Caki2 (cell line): ENCODE results near the gene B4GALT5. TPM values are rescaled to one million over a fixed set of nuclear protein-coding genes. Genes with fewer than 3 reads are reported as not detected.
"Not testable (repeated sequence)": the region's sequence is repeated elsewhere in the genome, so short reads cannot be mapped to it uniquely, and the experiment has no call there.

Experiments
- DNase-seq: peaks from one replicate; pipeline ENCODE4 v3.0.0-alpha.2; 2015; ENCODE audit warnings: low read depth
- in situ Hi-C: cut with HindIII; loops from 2 replicates; pipeline ENCODE4 v1.10.0; 2016; ENCODE audit warnings: low sequenced_read_pairs, low pct_unique_long_range_greater_than_20kb, mixed read lengths
- total RNA-seq: library from RNA; depleted of rRNA; stranded (reverse); fragments of >200 nt; shearing (Covaris generic); gene quantifications from 2 replicates; pipeline ENCODE4 v1.2.3, GENCODE V29; 2014; ENCODE audit warnings: low replicate concordance

The B4GALT5 gene
- total RNA-seq, 1 experiment from 2014 or later = 66.4 TPM

DNA sequence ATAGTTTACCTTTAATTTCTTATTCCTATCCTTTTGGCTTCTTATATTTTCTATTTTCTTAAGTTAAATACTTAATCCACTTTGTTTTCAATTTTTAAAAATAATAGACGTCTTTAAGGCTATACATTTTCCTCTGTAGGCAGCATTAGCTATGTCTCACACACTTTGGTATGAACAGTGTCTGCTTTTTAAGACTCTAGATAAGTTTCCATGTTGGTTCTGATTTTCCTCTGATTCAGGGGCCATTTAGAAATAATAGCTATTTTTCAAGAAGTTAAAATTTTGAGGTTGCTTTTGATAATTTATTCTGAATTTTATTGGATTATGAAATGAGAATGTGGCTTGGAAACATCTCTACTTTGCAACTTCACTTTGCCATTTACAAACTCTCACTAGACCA lies 91.4 kb downstream of the B4GALT5 start:
- in situ Hi-C loops = no loop called here
- no peak for DNase-seq

GRCh38 chr20:49620364-49621240 lies 93.1 kb downstream of the B4GALT5 start:
- in situ Hi-C loops = no loop called here
- no peak for DNase-seq

DNA sequence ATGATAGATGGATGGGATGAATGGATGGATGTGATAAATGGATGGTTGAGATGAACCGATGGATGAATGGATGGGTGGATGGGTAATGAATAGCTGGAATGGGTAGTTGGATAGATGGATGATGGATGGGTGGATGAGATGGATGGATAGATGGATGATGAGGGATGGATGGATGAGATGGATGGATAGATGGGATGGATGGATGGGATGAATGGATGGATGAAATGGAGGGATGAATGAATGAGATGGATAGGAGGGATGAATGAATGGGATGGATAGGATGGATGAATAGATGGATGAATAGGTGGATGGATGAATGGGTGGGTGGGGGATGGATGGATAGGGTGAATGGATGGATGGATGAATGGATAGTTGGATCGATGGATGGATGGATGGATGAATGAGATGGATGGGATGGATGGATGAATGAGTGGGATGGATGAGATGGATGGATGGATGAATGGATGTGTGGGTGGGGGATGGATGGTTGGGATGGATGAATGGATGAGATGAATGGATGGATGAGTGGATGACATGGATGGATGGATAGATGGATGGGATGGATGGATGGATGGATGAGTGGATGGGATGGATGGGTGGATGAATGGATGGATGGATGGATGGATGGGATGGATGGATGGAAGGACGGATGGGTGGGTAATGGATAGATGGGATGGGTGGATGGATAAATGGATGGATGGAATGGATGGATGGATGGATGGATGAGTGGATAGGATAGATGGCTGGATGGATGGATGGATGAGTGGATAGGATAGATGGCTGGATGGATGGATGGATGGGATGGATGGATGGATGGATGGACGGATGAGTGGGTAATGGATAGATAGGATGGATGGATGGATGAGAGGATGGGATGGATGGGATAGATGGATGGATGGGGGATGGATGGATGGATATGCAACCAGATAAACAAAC lies 94.3 kb downstream of the B4GALT5 start:
- no peak for DNase-seq
- in situ Hi-C loops = no loop called here

DNA sequence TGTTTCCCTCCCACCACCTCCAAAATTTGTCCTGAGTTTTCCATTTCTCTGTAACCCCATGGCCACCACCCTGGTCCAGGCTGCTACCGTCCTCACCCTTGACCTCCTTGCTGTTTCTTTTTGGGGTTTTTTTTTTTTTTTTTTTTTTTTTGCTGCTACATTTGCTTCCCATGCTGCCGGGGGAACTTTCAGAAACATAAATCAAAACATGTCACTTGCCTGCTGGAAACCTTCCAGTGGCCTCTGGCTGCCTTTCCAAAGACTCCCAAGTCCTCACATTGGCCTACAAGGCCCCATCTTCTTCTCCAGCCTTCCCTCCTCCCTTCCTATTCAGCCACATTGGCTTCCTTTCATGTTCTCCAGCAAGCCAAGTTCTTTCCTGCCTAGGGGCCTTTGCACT lies 95.4 kb downstream of the B4GALT5 start:
- in situ Hi-C loops = no loop called here
- no peak for DNase-seq

- in situ Hi-C loops = not testable (repeated sequence)
Observed at GRCh38 chr20:49617394-49617793, 96.3 kb downstream of the B4GALT5 start.

DNA sequence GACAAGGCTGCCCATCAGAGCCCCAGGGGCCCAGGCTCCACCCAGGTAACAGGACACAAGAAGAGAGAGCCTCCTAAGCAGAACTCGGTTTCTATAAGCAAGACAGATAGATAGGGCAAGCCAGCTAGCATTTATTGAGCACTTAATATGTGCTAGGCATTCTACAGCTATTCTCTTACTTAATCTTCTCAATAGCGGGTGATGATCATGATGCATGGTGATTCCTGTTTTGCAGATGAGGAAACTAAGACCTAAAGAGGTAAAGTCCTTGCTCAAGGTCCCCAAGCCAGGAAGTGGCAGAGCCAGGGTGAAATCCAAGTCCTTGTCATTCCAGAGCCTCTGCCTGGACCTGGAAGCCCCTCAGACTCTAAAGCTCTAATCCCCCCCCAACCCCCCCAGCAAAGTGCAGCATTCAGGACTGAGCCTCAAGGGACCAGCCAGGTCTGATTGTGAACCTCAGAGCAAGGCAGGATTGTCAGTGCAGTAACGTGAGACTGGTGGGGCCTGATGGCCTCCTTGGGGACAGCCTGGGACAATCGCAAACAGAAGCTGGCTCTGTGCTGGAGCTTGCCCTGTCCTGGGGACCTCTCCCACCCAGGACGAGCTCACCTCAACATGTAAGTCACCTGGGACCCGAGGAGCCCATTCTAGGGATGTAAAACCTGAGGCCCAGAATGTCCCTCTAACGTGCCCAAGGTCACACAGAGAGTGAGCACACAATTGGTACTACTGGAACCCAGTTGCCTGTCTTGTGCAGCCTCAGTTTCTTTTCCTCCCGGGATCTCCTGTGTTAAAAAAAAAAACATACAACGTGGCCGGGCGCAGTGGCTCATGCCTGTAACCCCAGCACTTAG lies 97.3 kb downstream of the B4GALT5 start:
- in situ Hi-C loops = no loop called here
- no peak for DNase-seq

More at GRCh38 chr20:49617394-49617793, 96.3 kb downstream of the B4GALT5 start:
- not testable (repeated sequence) for DNase-seq

GRCh38 chr20:49615401-49616153 lies 98.1 kb downstream of the B4GALT5 start:
- in situ Hi-C loops = no loop called here
- DNase-seq = peak; percentile 77

- in situ Hi-C loops, DNase-seq: not testable (repeated sequence)
Observed at GRCh38 chr20:49615051-49615400, 98.7 kb downstream of the B4GALT5 start.

DNA sequence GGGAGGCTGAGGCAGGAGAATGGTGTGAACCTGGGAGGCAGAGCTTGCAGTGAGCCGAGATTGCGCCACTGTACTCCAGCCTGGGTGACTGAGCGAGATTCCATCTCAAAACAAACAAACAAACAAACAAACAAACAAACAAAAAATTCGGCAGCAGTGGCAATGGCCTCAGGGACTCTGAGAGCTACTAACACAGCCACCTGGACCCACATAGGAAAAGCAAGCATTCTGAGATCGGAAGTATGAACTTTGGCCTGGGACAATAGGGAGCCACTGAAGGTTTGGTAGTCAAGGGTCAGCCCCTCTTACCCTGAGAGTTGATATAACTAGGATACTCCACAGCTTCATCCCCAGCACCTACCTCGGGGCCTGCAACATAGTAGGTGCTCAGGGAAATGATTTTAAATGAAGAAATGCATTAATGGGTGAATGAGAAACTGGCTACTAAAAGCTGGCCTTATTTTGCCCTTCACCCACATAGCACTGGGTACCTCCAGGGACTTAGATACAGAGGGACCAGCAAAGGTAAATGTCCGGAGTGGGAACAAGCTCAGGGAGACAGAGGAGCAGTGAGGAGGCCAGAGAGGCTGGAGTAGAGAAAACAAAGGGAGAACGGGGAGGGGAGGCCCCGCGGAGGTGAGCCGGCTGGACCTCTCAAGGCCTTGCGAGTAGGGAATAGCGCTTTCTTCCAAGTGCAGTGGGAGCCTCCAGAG lies 99.2 kb downstream of the B4GALT5 start:
- DNase-seq = no peak
- in situ Hi-C loops = no loop called here

DNA sequence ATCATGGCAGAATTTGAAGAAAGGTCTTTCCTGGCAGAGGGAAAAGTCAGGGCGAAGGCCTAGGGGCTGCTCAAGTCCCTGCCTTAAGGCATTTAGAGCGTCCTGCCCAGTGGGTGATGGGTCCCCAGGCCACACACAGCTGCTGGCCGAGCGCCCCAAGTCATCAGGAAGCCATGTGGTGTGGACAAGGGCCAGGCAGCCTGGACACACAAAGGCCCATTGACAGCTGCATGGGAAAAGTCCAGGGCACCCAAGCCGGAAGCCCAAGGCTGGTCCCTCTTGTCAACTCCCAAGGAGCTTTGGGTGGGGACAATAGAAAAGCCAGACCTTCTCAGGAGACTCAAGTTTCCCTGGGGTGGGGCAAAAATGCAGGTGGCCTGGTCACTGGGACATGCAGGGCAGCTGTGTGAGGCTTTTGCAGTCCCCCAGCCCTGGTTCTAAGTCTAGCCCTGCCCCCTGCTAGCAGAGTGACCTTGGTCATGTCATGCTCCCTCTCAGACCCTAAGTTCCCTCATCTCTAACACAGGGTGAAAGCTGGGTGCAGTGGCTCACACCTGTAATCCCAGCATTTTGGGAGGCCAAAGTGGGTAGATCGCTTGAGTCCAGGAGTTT lies 101.4 kb downstream of the B4GALT5 start:
- DNase-seq = no peak
- in situ Hi-C loops = no loop called here

DNA sequence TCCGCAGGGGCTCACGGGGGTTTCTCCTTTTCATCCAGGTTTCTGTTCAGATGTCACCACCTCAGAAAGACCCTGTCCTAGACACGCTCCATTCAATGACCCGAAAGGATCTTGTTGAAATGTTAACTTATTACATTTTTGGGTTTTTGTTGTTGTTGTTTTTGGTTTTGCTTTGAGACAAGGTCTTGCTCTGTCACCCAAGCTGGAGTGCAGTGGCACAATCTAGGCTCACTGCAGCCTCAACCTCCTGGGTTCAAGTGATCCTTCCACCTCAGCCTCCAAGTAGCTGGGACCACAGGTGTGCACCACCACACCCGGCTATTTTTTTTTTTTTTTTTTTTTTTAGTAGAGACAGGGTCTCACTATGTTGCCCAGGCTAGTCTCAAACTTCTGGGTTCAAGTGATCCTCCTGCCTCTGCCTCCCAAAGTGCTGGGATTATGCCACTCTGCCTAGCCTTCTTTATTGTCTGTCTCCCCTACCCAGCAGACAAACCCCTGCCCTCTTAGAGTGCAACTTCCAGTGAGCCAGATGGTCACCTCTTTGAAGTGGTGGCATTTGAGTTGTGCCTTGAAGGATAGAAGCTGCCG lies 102.0 kb downstream of the B4GALT5 start:
- in situ Hi-C loops, DNase-seq: not testable (repeated sequence)

DNA sequence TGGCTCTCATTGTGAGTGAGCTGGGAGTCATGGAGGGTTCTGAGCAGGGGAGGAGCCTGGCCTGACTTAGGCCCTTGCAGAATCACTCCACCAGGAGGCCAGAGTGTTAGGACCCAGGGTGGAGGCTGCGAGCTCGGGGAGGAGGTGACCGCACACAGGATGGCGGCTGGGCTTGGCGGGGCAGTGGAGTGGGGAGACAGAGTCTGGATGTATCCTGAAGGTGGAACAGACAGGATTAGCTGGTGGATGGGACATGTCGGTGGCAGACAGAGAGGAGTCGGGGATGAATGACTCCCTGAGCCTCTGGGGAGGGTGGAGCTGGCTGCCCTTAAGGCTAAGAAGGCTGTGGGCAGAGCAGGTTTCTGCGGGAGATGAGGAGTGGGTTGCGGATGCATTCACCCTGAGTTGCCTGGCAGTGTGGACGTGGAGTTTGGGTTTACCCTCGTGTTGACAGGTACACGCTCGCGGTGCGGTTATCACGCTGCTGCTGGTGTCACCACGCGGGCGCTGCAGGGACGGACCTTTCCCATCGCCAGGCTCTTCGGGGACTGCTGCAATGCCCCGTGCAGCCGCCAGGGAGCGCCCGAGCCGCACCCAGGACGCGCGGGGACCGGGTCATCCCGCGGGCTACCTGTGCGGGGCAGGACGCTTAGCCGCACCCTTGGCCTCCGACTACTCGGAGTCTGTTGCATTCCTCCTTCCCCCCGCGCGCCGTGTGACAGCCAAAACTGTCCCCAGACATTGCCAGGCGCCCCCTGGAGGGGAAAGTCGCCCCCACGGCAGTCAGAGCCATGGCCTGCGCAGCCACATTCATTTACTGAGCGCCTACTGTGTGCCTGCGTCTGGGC lies 102.8 kb downstream of the B4GALT5 start:
- DNase-seq = peak; percentile 85
- in situ Hi-C loops = no loop called here

- in situ Hi-C loops = no loop called here
- DNase-seq = peak; percentile 68
Observed at GRCh38 chr20:49608752-49609670, 104.7 kb downstream of the B4GALT5 start.

GRCh38 chr20:49607568-49607967 lies 106.1 kb downstream of the B4GALT5 start:
- in situ Hi-C loops = no loop called here
- no peak for DNase-seq
